GM18909 (cell line): Measurements from ENCODE around the gene MAGI2.

Experiments used
- ATAC-seq: cut with Tn5 transposase; IDR thresholded peaks from one replicate; pipeline ENCODE4 v1.9.1; 2021; ENCODE audit warnings: mild to moderate bottlenecking; ENCODE audit not compliant: unreplicated experiment, poor library complexity

Gene MAGI2

GRCh38 chr7:79199961-79200360 lies 253.5 kb downstream of the MAGI2 start:
- ATAC-seq = no peak

- ATAC-seq = no peak
Measured at GRCh38 chr7:79199266-79199665, 254.2 kb downstream of the MAGI2 start.

GRCh38 chr7:79185605-79186004 lies 267.9 kb downstream of the MAGI2 start:
- ATAC-seq = no peak

DNA sequence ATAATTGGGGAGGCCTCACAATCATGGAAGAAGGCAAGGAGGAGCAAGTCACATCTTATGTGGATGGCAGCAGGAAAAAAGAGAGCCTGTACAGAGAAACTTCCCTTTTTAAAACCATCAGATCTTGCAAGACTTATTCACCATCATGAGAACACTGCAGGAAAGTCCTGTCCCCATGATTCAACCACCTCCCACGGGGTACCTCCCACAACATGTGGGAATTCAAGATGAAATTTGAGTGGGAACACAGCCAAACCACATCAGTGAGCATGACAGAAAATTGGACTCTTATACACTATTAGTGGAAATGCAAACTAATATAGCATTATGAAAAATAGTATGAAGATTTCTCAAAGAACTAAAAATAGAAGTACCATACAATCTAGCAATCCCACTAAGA lies 271.2 kb downstream of the MAGI2 start:
- ATAC-seq = no peak

GRCh38 chr7:79180533-79180932 lies 272.9 kb downstream of the MAGI2 start:
- no peak for ATAC-seq

- no peak for ATAC-seq
Measured at GRCh38 chr7:79176859-79177477, 276.5 kb downstream of the MAGI2 start.

GRCh38 chr7:79175374-79175773 lies 278.1 kb downstream of the MAGI2 start:
- ATAC-seq = no peak

DNA sequence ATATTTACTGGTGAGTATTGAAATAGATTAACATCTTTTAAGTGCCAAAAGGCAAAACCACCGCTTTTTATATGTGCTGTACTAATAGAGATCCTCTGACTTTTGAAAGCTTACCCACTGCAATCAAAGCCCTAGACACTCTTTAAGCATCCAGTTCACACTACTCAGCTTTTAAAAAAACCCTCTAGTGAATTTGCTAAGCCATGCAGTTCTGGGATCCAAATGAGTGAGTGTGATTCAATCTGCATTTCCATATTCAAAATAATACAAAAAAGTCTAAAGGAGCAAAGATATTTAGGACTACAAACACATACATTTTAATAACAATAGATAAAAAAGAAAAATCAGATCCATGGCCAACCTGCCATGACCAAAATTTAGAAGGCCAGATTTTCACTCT lies 288.2 kb downstream of the MAGI2 start:
- no peak for ATAC-seq

- no peak for ATAC-seq
Measured at GRCh38 chr7:79159040-79159664, 294.3 kb downstream of the MAGI2 start.

- ATAC-seq = no peak
Measured at GRCh38 chr7:79157281-79157680, 296.2 kb downstream of the MAGI2 start.

- no peak for ATAC-seq
Measured at GRCh38 chr7:79149831-79150230, 303.6 kb downstream of the MAGI2 start.

DNA sequence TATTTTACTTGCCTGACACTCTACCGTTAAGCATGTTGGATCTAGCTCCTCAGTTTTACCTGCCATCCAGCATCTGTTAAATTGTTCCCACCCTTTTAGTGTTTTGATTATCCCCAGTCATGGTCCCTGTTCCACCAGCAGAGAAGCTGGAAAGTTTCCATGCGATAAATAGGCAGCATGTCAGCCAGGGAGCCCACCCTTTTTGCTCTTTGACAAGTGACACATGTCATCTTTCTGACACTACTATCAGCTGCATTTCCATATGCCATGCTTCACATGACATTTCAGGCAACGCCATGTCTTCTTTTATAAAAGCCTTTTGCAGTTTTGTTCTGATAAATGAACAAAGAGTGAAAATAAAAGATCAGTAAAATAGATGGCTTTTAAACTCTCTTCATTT lies 310.8 kb downstream of the MAGI2 start:
- ATAC-seq = no peak

- ATAC-seq = no peak
Measured at GRCh38 chr7:79141252-79141651, 312.2 kb downstream of the MAGI2 start.

- no peak for ATAC-seq
Measured at GRCh38 chr7:79137942-79138341, 315.5 kb downstream of the MAGI2 start.

- no peak for ATAC-seq
Measured at GRCh38 chr7:79132844-79133451, 320.5 kb downstream of the MAGI2 start.

DNA sequence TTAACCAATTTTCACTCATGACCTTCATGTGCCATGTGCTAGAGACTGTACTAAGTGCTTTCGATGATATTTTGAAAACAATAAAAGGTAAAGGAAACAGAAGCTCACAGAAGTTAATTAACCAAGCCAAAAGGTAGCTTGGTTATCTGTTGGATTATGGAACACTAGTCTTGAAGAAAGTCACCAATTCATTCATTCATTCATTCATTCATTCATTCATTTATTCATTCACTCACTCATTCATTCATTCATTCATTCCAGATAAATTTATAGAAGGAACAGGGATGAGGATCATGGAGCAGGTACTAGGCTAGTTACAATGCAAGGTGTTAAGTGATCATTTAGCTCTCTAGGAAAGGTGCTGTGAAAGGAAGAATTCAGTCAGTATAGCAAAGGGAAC lies 322.8 kb downstream of the MAGI2 start:
- no peak for ATAC-seq

DNA sequence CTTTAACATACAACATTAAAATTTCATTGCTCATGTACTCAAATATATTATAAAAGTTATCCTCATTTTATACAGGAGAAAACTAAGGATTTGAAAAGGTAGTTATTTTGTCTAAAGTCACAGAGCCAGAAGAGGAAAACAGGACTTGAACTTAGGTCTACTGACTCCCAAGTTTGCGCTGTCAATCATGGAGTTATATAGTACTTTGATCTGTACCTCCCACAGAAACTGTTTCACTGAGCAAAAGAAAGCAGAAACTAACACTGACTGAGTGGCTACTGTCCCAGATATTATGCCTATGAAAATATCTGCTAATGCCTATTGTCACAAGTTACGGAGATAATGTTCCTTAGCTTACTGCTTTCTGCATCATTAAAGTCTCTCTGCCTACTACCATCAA lies 329.1 kb downstream of the MAGI2 start:
- no peak for ATAC-seq

DNA sequence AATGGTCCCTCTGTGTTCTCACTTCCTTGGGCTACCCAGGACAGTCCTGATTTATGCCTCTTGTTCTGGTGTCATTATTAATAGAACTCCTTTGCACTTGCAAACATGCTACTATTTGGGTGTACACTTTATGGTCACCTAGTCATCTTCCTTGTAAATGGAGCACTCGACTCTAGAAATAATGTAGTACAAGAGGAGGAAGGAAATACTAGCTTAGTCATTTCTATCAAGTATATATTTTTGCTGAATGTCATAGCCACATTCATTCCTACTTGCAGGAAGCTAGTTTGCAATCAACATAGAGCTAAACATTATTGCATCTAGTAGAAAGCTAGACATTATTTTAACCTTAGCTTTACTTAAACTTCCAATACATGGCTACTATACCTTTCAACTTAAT lies 335.3 kb downstream of the MAGI2 start:
- ATAC-seq = no peak

- no peak for ATAC-seq
Measured at GRCh38 chr7:79096361-79096805, 357.1 kb downstream of the MAGI2 start.

GRCh38 chr7:79093421-79093820 lies 360.0 kb downstream of the MAGI2 start:
- ATAC-seq = no peak

DNA sequence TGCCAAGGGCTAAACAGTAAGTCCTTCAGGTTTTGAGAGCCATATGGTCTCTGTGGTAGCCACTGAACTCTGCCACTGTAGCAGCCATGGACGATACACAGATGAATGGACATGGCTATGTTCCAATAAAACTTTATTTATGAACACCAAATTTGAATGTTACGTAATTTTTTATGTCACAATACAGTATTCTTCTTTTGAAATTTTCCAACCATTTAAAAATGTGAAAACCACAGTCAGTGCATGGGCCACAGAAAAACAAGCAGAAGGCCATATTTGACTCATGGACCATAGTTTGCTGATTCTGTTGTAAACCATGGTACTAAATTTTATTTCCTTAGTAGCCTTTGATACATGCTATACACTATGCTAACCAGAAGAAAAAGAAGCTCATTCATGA lies 361.8 kb downstream of the MAGI2 start:
- no peak for ATAC-seq

DNA sequence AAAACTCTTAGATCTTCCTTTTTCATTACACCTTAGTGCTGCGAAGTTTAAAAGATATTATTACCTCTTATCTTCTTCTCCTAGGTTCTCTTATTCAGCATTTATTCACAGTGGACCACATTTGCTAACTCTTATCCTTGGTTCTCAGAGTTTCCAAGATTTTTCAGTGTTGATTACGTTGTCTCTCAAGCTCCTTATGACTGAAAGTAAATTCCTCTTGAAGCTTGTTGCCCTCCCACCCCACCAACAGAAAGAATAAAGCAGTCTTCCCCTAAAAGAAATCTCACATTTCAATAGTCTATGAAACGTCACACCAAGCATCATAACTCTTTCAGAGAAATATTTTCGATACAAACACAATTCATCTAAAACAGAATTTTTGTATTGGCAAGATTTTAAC lies 362.5 kb downstream of the MAGI2 start:
- no peak for ATAC-seq
